HepG2 (cell line): ENCODE data around the gene PWWP2A.

Experiments
- ATF1 ChIP-seq: IDR thresholded peaks from 2 replicates; pipeline ENCODE4 v1.6.1; 2016; ENCODE audit warnings: mild to moderate bottlenecking, control low read depth
- CBX5 ChIP-seq: sonication (generic); formaldehyde crosslinking; IDR thresholded peaks from 2 replicates; pipeline ENCODE4 v1.4.0; 2020; ENCODE audit warnings: missing genetic modification reagents, borderline replicate concordance
- FOXK2 ChIP-seq: fragments of 450-650 bp; IDR thresholded peaks from 2 replicates; pipeline ENCODE4 v1.6.1; 2016
- FOXP1 ChIP-seq, 2 experiments: fragments of 450-650 bp in 1 of 2; IDR thresholded peaks; 2 replicates each; pipeline ENCODE4 v1.6.1; 2017 to 2018; ENCODE audit warnings: antibody characterized with exemption in 1 of 2
- KAT7 ChIP-seq: IDR thresholded peaks from 2 replicates; pipeline ENCODE4 v1.6.1; 2018; ENCODE audit warnings: borderline replicate concordance, missing compliant biosample characterization
- NR1H2 ChIP-seq: sonication (generic); formaldehyde crosslinking; IDR thresholded peaks from 2 replicates; pipeline ENCODE4 v1.8.1; 2022; ENCODE audit warnings: low read depth, missing genetic modification reagents, borderline replicate concordance
- NRL ChIP-seq: sonication (generic); formaldehyde crosslinking; IDR thresholded peaks from 2 replicates; pipeline ENCODE4 v1.5.0; 2020; ENCODE audit warnings: missing genetic modification reagents, mild to moderate bottlenecking, moderate library complexity, borderline replicate concordance
- THAP7 ChIP-seq: sonication (generic); formaldehyde crosslinking; IDR thresholded peaks from 2 replicates; pipeline ENCODE4 v1.8.1; 2023; ENCODE audit warnings: mild to moderate bottlenecking, missing genetic modification reagents
- ZNF558 ChIP-seq: sonication (generic); formaldehyde crosslinking; IDR thresholded peaks from 2 replicates; pipeline ENCODE4 v1.9.0; 2022; ENCODE audit warnings: mild to moderate bottlenecking, missing genetic modification reagents, borderline replicate concordance

GRCh38 chr5:160082614-160083500 lies 36.4 kb downstream of the PWWP2A start:
- TF ChIP-seq CBX5 (CRISPR knock-in tag) (no peak), ZNF558 (CRISPR knock-in tag) (no peak), FOXK2 (no peak), ATF1 (CRISPR knock-in tag) (no peak), NR1H2 (no peak), THAP7 (CRISPR knock-in tag) (no peak), NRL (no peak), KAT7 (no peak), FOXP1 (IDR thresholded peaks at IDR 0.05) (no peak), FOXP1 (CRISPR knock-in tag; IDR thresholded peaks at IDR 0.05) (no peak)
